PC-3 (cell line): ENCODE results near the gene KCTD2. TPM values are rescaled to one million over a fixed set of nuclear protein-coding genes. Genes with fewer than 3 reads are reported as not detected.

ENCODE experiments used
- ATAC-seq: fragments of 200-7000 bp; cut with Tn5 transposase; 2 replicates; pipeline ENCODE4 v1.9.1; 2020; ENCODE audit warnings: mild to moderate bottlenecking, moderate library complexity
- BruUV-seq: library from RNA; stranded (reverse); fragments of 400-500 nt; replicated peaks from 2 replicates; lab custom pipeline; 2021; lab: Mats Ljungman, UMichigan
- CTCF ChIA-PET: fragments of 300-600 bp; sonication (Branson Sonifier 250); formaldehyde crosslinking; loops from one replicate; lab custom pipeline; 2022; ENCODE audit warnings: antibody characterized with exemption; lab: Charles Lee
- POLR2A ChIA-PET: fragments of 300-600 bp; sonication (Branson Sonifier 250); formaldehyde crosslinking; loops from one replicate; lab custom pipeline; 2022; ENCODE audit warnings: antibody characterized with exemption; ENCODE audit not compliant: unreplicated experiment; lab: Charles Lee
- DNase-seq: peaks from one replicate; pipeline ENCODE4 v3.0.0-alpha.2; 2015
- H2AFZ ChIP-seq: fragments of 300-600 bp; sonication (generic); 2 replicates; pipeline ENCODE4 v1.6.0; 2016; ENCODE audit warnings: antibody characterized with exemption, low read length
- H3F3A ChIP-seq: fragments of 300-600 bp; sonication (generic); one replicate; pipeline ENCODE4 v1.6.0; 2017; ENCODE audit warnings: antibody characterized with exemption, low read length, control low read depth, mild to moderate bottlenecking; ENCODE audit not compliant: unreplicated experiment
- H3K27ac ChIP-seq: fragments of 300-600 bp; sonication (generic); 2 replicates; pipeline ENCODE4 v1.5.1; 2016; ENCODE audit warnings: mild to moderate bottlenecking, low read length
- H3K27me3 ChIP-seq: fragments of 300-600 bp; sonication (generic); 2 replicates; pipeline ENCODE4 v1.6.1; 2016; ENCODE audit warnings: low read length, mixed read lengths
- H3K36me3 ChIP-seq: fragments of 300-600 bp; sonication (generic); 2 replicates; pipeline ENCODE4 v1.6.1; 2016; ENCODE audit warnings: low read depth, mixed run types, low read length, mixed read lengths
- H3K4me1 ChIP-seq: fragments of 300-600 bp; sonication (generic); 2 replicates; pipeline ENCODE4 v1.5.1; 2016; ENCODE audit warnings: low read length; ENCODE audit not compliant: insufficient read depth
- H3K4me2 ChIP-seq: fragments of 300-600 bp; sonication (generic); 2 replicates; pipeline ENCODE4 v1.6.0; 2016; ENCODE audit warnings: low read length
- H3K4me3 ChIP-seq: fragments of 300-600 bp; sonication (generic); 2 replicates; pipeline ENCODE4 v1.5.1; 2016; ENCODE audit warnings: mild to moderate bottlenecking, low read length, mixed read lengths
- H3K79me2 ChIP-seq: fragments of 300-600 bp; sonication (generic); 2 replicates; pipeline ENCODE4 v1.6.1; 2017; ENCODE audit warnings: low read length, mixed read lengths
- H3K9ac ChIP-seq: fragments of 300-600 bp; sonication (generic); 2 replicates; pipeline ENCODE4 v1.6.0; 2016; ENCODE audit warnings: mild to moderate bottlenecking, low read length
- H3K9me2 ChIP-seq: fragments of 300-600 bp; sonication (generic); replicated peaks from 2 replicates; pipeline ENCODE4 v1.6.1; 2016; ENCODE audit warnings: mixed run types, low read length, mixed read lengths
- H3K9me3 ChIP-seq: fragments of 300-600 bp; sonication (generic); 2 replicates; pipeline ENCODE4 v1.6.1; 2016; ENCODE audit warnings: low read length, mixed read lengths
- H4K20me1 ChIP-seq: fragments of 300-600 bp; sonication (generic); 2 replicates; pipeline ENCODE4 v1.6.1; 2016; ENCODE audit warnings: low read length, mixed read lengths
- EZH2 ChIP-seq: fragments of 300-600 bp; sonication (generic); IDR thresholded peaks from one replicate; pipeline ENCODE4 v1.6.1; 2017; ENCODE audit warnings: antibody characterized with exemption, mild to moderate bottlenecking, low read length; ENCODE audit not compliant: unreplicated experiment
- EZH2phosphoT487 ChIP-seq: fragments of 300-600 bp; sonication (generic); IDR thresholded peaks from 2 replicates; pipeline ENCODE4 v1.6.1; 2018; ENCODE audit warnings: mild to moderate bottlenecking, antibody characterized with exemption, low read length, borderline replicate concordance
- intact Hi-C: fragments of 100-400 bp; cut with micrococcal nuclease; formaldehyde crosslinking; loops from 2 replicates; pipeline ENCODE4 v1.9.0; 2023
- total RNA-seq: library from RNA; depleted of rRNA; stranded (reverse); fragments of >200 nt; gene quantifications from 2 replicates; pipeline ENCODE4 v1.2.3, GENCODE V29; 2014
- TF ChIP-seq, protein P1 (sequence below): fragments of 300-600 bp; sonication (generic); conservative IDR thresholded peaks from 2 replicates; pipeline ENCODE4 v1.5.1; 2017; ENCODE audit warnings: antibody characterized with exemption, low read depth, mild to moderate bottlenecking, low read length

KCTD2 gene
- total RNA-seq, 1 experiment from 2014 or later = 28.0 TPM

DNA sequence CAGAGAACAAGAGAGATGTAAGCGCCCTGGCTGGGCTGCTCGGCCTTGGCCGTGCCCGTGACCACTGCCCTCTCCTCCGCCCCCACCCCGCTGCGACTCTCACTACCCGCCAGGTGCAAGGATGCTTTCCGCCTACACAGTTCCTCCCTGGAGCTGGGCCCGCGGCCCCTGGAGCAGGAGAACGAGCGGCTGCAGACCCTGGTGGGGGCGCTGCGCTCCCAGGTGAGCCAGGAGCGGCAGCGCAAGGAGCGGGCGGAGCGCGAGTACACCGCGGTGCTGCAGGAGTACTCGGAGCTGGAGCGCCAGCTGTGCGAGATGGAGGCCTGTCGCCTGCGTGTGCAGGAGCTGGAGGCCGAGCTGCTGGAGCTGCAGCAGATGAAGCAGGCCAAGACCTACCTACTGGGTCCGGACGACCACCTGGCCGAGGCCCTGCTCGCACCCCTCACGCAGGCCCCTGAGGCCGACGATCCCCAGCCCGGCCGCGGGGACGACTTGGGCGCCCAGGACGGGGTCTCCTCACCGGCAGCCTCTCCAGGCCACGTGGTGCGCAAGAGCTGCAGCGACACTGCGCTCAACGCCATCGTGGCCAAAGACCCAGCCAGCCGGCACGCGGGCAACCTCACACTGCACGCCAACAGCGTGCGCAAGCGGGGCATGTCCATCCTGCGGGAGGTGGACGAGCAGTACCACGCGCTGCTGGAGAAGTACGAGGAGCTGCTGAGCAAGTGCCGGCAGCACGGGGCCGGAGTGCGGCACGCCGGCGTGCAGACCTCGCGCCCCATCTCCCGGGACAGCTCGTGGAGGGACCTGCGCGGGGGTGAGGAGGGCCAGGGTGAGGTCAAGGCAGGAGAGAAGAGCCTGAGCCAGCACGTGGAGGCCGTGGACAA lies 43.7 kb upstream of the KCTD2 start:
- POLR2A ChIA-PET = no interaction called here

DNA sequence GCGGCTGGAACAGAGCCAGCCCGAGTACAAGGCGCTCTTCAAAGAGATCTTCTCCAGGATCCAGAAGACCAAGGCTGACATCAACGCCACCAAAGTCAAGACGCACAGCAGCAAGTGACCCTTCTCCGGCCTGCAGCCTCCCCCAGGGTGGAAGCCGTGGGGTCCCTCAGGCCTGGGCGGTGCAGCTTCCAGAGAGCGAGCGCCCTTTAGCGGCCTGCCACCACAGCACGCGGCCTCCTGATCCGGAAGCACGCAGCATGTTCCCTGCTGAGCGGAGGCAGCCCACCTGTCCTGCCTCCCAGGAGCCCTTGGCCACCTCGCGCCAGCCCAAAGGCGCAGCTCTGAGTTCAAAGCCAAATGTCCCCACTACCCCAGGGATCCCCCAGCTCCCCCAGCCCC lies 43.1 kb upstream of the KCTD2 start:
- TF ChIP-seq EZH2phosphoT487 = no peak
- TF ChIP-seq EZH2 = no peak
- TF ChIP-seq, protein P1, sequence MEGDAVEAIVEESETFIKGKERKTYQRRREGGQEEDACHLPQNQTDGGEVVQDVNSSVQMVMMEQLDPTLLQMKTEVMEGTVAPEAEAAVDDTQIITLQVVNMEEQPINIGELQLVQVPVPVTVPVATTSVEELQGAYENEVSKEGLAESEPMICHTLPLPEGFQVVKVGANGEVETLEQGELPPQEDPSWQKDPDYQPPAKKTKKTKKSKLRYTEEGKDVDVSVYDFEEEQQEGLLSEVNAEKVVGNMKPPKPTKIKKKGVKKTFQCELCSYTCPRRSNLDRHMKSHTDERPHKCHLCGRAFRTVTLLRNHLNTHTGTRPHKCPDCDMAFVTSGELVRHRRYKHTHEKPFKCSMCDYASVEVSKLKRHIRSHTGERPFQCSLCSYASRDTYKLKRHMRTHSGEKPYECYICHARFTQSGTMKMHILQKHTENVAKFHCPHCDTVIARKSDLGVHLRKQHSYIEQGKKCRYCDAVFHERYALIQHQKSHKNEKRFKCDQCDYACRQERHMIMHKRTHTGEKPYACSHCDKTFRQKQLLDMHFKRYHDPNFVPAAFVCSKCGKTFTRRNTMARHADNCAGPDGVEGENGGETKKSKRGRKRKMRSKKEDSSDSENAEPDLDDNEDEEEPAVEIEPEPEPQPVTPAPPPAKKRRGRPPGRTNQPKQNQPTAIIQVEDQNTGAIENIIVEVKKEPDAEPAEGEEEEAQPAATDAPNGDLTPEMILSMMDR = no peak
- no peak for ATAC-seq
- no TSS peak for BruUV-seq
- no peak for DNase-seq
- Histone ChIP-seq H3K4me3 (no peak overlapping the region), H2AFZ (no peak overlapping the region), H3K9ac (no peak overlapping the region), H3K79me2 (no peaks in the 10 kb centered on the region), H3K4me1 (peaks cover 2% of the 10 kb centered on the region), H3K27ac (no peak overlapping the region), H3K9me2 (no peaks in the 10 kb centered on the region), H3K9me3 (no peaks in the 10 kb centered on the region), H3K27me3 (no peaks in the 10 kb centered on the region), H3K4me2 (no peak overlapping the region), H3F3A (no peaks in the 10 kb centered on the region), H4K20me1 (no peaks in the 10 kb centered on the region), H3K36me3 (peaks cover 9% of the 10 kb centered on the region)
- CTCF ChIA-PET = no interaction called here
- POLR2A ChIA-PET = no interaction called here
- intact Hi-C loops = no loop called here

More for the DNA sequence above, 43.7 kb upstream of the KCTD2 start:
- no peaks in the 10 kb centered on the region for H4K20me1 ChIP-seq
- H3K36me3 ChIP-seq = peaks cover 9% of the 10 kb centered on the region
- no peaks in the 10 kb centered on the region for H3K4me1 ChIP-seq
- CTCF ChIA-PET = no interaction called here
- H3K4me3 ChIP-seq = no peak overlapping the region
- H3K27me3 ChIP-seq = no peaks in the 10 kb centered on the region
- no peak overlapping the region for H3K4me2 ChIP-seq
- no peaks in the 10 kb centered on the region for H3K79me2 ChIP-seq
- no peak overlapping the region for H3K27ac ChIP-seq
- intact Hi-C loops = no loop called here
- H3F3A ChIP-seq = no peaks in the 10 kb centered on the region
- TF ChIP-seq EZH2phosphoT487 = no peak
- no peak for TF ChIP-seq EZH2
- TF ChIP-seq, protein P1 = no peak
- no peak overlapping the region for H2AFZ ChIP-seq
- H3K9me3 ChIP-seq = no peaks in the 10 kb centered on the region
- no peak for ATAC-seq
- no TSS peak for BruUV-seq
- no peak for DNase-seq
- H3K9ac ChIP-seq = no peak overlapping the region
- no peaks in the 10 kb centered on the region for H3K9me2 ChIP-seq

DNA sequence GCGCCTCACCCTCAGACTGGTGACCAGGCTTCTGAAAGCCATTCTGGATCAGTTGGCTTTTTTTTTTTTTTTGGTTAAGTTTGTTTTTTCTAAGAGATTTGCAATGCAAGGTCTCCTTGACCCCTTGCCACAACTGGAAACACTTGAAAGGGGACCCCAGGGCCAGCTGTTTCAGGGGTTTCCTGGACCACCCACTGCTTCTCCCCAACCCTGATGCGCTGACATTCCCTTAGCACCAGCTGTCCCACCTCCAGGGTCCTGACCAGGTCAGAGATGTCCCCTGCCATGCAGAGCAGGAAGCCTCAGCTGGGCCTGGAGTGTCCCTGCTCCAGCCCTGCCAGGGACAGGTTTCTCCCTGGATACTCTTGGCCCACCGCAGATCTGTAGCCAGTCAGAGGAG lies 42.7 kb upstream of the KCTD2 start:
- no TSS peak for BruUV-seq
- Histone ChIP-seq H3K4me2 (no peak overlapping the region), H3K27me3 (no peaks in the 10 kb centered on the region), H3K36me3 (peaks cover 7% of the 10 kb centered on the region; the same call in 1 of the 2 replicates), H3K79me2 (no peaks in the 10 kb centered on the region), H3K27ac (no peak overlapping the region), H3F3A (no peaks in the 10 kb centered on the region), H3K9ac (no peak overlapping the region), H3K9me3 (no peaks in the 10 kb centered on the region), H4K20me1 (no peaks in the 10 kb centered on the region), H2AFZ (no peak overlapping the region), H3K4me3 (no peak overlapping the region), H3K4me1 (peaks cover 6% of the 10 kb centered on the region), H3K9me2 (no peaks in the 10 kb centered on the region)
- DNase-seq = no peak
- intact Hi-C loops = no loop called here
- CTCF ChIA-PET = no interaction called here
- POLR2A ChIA-PET = no interaction called here
- no peak for ATAC-seq
- no peak for TF ChIP-seq EZH2phosphoT487
- no peak for TF ChIP-seq EZH2
- TF ChIP-seq, protein P1 = no peak
